IPS-15b (cell line): ENCODE measurements around the gene PCED1B.
"Not testable (repeated sequence)": the region's sequence is repeated elsewhere in the genome, so short reads cannot be mapped to it uniquely, and the experiment has no call there.

Experiments used
- H3K27me3 ChIP-seq: one replicate; pipeline ENCODE4 v1.6.1; 2013; ENCODE audit warnings: low read length; ENCODE audit not compliant: control insufficient read depth, insufficient read depth
- H3K36me3 ChIP-seq: one replicate; pipeline ENCODE4 v1.6.1; 2013; ENCODE audit warnings: low read length; ENCODE audit not compliant: control insufficient read depth, insufficient read depth
- H3K4me1 ChIP-seq: one replicate; pipeline ENCODE4 v1.6.1; 2013; ENCODE audit warnings: mild to moderate bottlenecking, low read length; ENCODE audit not compliant: control insufficient read depth, insufficient read depth
- H3K4me3 ChIP-seq: one replicate; pipeline ENCODE4 v1.5.1; 2013; ENCODE audit warnings: low read depth, low read length
- H3K9ac ChIP-seq: one replicate; pipeline ENCODE4 v1.6.1; 2013; ENCODE audit warnings: low read depth, mild to moderate bottlenecking, low read length
- H3K9me3 ChIP-seq: one replicate; pipeline ENCODE4 v1.6.1; 2013; ENCODE audit warnings: mild to moderate bottlenecking, low read length; ENCODE audit not compliant: control insufficient read depth, insufficient read depth

Gene PCED1B

DNA sequence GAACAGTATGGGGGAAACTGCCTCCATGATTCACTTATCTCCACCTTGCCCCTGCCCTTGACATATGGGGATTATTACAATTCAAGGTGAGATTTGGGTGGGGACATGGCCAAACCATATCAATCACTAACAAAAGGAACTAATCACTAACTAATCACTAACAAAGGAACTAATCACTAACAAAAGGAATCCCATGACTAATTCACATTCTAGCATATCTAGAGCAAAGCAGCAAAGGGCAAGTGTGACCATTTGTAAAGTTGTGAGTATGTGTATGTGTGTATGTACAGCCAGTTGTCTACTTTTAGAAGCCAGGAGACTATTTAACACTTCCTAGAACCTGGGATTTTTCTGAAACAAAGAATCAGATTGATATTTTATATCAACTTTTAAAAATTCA, 30.9 kb upstream of the PCED1B start:
- peaks cover 8% of the 10 kb centered on the region for H3K9me3 ChIP-seq
- H3K4me1 ChIP-seq: no peaks in the 10 kb centered on the region
- no peaks in the 10 kb centered on the region for H3K27me3 ChIP-seq
- no peaks in the 10 kb centered on the region for H3K36me3 ChIP-seq
- H3K4me3 ChIP-seq: no peak overlapping the region
- no peak overlapping the region for H3K9ac ChIP-seq

DNA sequence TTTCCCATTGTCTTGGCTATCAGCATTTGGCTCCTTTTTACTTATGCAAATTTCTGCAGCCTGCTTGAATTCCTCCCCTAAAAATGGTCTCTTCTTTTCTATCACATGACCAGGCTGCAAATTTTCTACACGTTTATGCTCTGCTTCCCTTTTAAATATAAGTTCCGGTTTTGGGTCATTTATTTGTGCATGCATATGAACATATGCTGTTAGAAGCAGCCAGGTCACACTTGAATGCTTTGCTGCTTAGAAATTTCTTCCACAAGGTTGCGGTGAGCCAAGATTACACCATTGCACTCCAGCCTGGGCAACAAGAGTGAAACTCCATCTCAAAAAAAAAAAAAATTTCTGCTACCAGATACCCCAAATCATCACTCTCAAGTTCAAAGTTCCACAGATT, 28.1 kb upstream of the PCED1B start:
- peaks cover 10% of the 10 kb centered on the region for H3K9me3 ChIP-seq
- H3K36me3 ChIP-seq, H3K9ac ChIP-seq, H3K4me1 ChIP-seq, H3K27me3 ChIP-seq, H3K4me3 ChIP-seq: not testable (repeated sequence)

DNA sequence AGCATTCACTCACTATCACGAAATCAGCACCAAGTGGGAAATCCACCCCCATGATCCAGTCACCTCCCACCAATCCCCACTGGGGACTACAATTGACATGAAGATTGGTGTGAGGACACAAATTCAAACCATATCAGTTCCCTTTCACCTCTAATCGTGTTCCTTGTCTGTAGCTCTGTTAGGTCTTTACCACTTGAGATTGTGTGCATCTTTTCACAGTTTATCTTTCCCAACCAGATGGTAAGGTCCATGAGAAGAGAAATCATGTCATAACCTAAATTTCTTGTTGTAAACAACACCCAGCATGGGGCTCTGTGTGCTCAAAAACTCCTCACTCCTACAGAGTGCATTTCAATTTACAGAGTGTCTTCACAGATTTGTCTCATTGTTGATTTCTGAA, 27.1 kb upstream of the PCED1B start:
- Histone ChIP-seq H3K4me1 (no peaks in the 10 kb centered on the region), H3K27me3 (no peaks in the 10 kb centered on the region), H3K9me3 (peaks cover 15% of the 10 kb centered on the region), H3K4me3 (no peak overlapping the region), H3K9ac (no peak overlapping the region), H3K36me3 (no peaks in the 10 kb centered on the region)

DNA sequence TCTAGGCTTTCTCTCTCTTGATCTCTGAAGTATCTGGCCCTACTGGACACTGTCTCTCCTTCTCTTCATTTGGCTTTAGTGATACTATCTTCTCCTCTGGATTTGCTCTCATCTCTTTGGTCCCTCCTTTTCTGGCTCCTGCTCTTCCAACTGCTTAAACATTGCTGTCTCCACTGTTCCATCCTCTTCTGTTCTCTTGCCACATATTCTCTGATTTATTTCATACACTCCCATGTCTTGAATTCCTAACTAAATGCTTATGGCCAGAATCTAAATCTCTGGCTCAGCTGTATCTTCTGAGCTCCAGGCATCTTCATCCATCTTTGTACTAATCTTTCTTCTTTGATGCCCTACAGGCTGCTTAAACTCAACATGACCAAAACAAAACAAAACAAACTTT, 25.5 kb upstream of the PCED1B start:
- Histone ChIP-seq H3K9me3 (peaks cover 15% of the 10 kb centered on the region), H3K36me3 (no peaks in the 10 kb centered on the region), H3K9ac (no peak overlapping the region), H3K4me3 (no peak overlapping the region), H3K27me3 (no peaks in the 10 kb centered on the region), H3K4me1 (no peaks in the 10 kb centered on the region)

DNA sequence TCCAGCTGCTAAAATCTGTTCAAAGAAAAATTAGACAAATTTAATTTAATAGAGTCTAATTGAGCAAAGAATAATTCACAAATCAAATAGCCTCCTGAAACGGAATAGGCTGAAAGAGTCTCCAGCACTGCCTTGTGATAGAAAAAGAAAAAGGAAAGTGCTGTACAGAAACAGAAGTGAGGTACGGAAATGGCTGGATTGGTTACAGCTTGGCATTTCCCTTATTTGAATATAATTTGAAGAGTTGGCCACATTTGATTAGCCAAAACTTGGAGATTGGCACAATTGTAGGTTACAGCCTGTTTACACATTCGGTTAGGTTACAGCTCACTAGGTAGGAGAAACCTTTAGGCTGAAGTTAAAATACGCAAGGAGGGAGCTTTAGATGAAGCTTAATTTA, 24.8 kb upstream of the PCED1B start:
- H3K4me3 ChIP-seq: no peak overlapping the region
- H3K27me3 ChIP-seq: no peaks in the 10 kb centered on the region
- H3K9me3 ChIP-seq: peaks cover 15% of the 10 kb centered on the region
- no peaks in the 10 kb centered on the region for H3K4me1 ChIP-seq
- H3K36me3 ChIP-seq: no peaks in the 10 kb centered on the region
- H3K9ac ChIP-seq: no peak overlapping the region

DNA sequence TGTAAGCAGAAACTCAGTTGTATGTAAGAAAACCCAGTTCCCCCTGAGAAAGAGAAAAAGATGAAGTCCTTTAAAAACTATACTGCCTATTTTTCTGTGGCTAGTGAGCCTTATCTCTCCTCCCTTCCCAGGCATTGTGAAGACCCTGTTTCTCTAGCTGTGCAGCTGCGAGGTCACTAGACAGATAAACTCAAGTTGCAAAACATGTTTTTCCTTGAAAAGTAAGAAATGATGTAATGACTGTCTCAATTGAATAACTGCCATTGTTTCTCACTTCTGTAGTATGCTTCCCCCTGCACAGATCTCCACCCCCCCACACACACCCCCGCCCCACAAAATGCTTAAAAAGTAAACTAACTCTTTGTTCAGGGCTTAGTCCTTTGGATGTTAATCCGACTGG, 23.6 kb upstream of the PCED1B start:
- H3K9me3 ChIP-seq, H3K4me1 ChIP-seq, H3K4me3 ChIP-seq, H3K9ac ChIP-seq, H3K36me3 ChIP-seq, H3K27me3 ChIP-seq: not testable (repeated sequence)

DNA sequence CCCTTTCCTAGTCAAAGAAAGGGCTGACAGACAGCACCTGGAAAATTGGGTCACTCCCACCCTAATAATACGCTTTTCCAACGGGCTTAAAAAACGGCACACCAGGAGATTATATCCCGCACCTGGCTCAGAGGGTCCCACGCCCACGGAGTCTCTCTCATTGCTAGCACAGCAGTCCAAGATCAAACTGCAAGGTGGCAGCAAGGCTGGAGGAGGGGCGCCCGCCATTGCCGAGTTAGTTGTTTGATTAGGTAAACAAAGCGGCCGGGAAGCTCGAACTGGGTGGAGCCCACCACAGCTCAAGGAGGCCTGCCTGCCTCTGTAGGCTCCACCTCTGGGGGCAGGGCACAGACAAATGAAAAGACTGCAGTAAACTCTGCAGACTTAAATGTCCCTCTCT, 22.5 kb upstream of the PCED1B start:
- not testable (repeated sequence) for H3K9ac ChIP-seq, H3K36me3 ChIP-seq, H3K9me3 ChIP-seq, H3K4me3 ChIP-seq, H3K27me3 ChIP-seq, H3K4me1 ChIP-seq

DNA sequence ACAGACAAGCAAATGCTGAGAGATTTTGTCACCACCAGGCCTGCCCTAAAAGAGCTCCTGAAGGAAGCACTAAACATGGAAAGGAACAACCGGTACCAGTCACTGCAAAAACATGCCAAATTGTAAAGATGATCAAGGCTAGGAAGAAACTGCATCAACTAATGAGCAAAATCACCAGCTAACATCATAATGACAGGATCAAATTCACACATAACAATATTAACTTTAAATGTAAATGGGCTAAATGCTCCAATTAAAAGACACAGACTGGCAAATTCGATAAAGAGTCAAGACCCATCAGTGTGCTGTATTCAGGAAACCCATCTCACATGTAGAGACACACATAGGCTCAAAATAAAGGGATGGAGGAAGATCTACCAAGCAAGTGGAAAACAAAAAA, 20.8 kb upstream of the PCED1B start:
- not testable (repeated sequence) for H3K9ac ChIP-seq, H3K9me3 ChIP-seq, H3K4me3 ChIP-seq, H3K36me3 ChIP-seq, H3K4me1 ChIP-seq, H3K27me3 ChIP-seq

DNA sequence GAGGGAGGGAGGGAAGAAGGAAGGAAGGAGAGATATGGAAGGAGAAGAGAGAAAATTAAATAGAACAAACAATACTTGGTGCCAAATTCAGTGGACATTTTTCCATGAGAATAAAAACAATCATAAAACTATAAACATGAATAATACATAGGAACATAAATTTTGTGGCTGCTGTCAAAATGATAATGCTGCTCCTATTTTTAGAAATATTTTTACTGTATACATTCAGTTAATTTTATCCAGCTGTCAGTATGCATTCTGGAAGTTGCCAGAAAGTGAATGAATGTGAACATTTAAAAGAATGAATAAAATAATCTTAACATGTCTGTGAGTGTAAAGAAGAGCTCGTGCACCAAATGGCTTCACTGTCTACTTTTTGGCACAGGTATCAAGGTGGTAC, 13.9 kb upstream of the PCED1B start:
- no peak overlapping the region for H3K4me3 ChIP-seq
- H3K27me3 ChIP-seq: no peaks in the 10 kb centered on the region
- peaks cover 6% of the 10 kb centered on the region for H3K4me1 ChIP-seq
- H3K9ac ChIP-seq: no peak overlapping the region
- H3K9me3 ChIP-seq: no peaks in the 10 kb centered on the region
- no peaks in the 10 kb centered on the region for H3K36me3 ChIP-seq

DNA sequence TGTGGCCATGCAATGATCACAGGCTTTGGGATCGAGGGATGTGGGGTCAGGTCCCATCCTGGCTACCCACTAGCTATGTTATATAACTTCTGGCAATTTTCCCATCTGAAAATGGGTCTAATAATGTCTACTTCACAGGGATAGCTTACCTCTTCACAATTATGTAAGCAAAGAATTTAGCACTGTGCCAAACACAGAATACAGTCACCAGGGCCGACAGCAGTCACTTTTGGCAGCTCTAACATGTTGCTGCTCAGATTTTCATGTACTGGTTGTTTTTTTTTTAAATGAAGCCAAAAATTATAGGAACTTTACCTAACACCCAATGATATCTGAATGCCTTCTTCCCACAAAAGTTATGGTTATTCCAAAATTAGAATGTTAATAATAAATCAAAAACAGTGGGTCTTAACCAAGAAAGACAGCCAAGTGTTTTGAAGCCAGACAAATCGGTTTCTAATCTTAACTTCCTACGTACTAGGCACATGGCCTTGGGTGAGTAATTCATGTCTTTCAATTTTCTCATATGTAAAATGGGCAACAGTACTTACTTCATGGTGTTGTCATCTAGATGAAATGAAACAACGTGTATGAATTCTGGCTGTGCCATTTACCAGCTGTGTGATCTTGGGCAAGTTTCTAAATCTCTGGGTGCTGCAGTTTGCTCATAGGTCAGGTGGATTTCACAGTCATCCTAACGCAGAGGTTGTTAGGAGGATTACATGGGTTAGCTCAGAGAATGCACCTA, 13.0 kb upstream of the PCED1B start:
- no peaks in the 10 kb centered on the region for H3K27me3 ChIP-seq
- no peak overlapping the region for H3K9ac ChIP-seq
- no peaks in the 10 kb centered on the region for H3K36me3 ChIP-seq
- H3K9me3 ChIP-seq: no peaks in the 10 kb centered on the region
- peaks cover 6% of the 10 kb centered on the region for H3K4me1 ChIP-seq
- no peak overlapping the region for H3K4me3 ChIP-seq

DNA sequence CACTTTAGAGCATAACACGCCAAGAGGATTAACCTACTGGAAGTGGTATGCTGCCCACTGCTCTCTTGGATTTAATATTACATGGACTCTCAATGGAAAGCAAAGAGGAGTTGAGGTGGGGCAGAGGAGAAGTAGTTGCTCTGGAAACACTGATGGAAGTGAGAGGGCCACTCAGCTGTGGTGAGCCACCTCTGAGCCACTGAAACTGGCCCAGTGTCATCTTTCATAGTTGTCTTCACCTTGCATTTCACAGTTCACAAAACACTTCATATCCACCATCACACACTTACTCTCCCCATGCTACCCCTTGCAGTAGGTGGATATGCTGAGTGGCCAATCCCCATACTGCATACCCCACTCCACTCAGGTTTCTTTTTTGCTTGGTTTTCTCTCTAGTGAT, 12.2 kb upstream of the PCED1B start:
- Histone ChIP-seq H3K36me3 (no peaks in the 10 kb centered on the region), H3K9me3 (no peaks in the 10 kb centered on the region), H3K4me3 (no peak overlapping the region), H3K4me1 (peaks cover 6% of the 10 kb centered on the region), H3K9ac (no peak overlapping the region), H3K27me3 (no peaks in the 10 kb centered on the region)

DNA sequence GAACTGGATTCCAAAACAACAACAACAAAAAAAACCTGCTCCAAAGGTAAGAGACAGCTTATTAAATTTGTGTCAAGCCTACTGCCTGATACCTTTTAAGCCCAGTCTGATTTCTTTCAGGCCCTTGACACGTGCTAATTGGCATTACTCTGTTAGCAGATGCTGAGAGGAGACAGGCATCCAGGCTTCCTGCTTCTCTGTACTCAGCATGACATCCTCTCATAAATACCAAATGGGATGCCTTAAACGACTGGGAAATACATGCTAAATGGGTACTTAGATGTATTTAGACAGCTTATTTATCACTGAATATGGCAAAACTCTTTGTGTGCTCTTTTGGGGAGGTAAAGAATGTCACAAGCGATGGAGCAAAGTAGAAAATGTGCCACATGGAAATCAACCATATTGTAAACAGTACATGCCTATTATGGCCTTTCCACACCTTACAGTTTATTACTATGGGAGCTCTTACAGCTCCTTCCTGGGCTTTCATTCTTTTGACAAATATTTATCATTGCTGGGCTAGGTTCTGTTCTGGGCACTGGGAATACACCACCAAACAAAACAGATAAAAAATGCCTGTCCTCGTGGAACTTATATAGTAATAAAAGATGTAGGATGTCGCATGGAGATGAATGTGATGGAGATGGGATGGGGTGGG, 11.5 kb upstream of the PCED1B start:
- H3K36me3 ChIP-seq: no peaks in the 10 kb centered on the region
- no peaks in the 10 kb centered on the region for H3K9me3 ChIP-seq
- H3K4me3 ChIP-seq: no peak overlapping the region
- no peak overlapping the region for H3K9ac ChIP-seq
- H3K4me1 ChIP-seq: peaks cover 6% of the 10 kb centered on the region
- H3K27me3 ChIP-seq: no peaks in the 10 kb centered on the region
